CD4-positive, alpha-beta T cell treated with Interleukin-17A for 1 hour (primary cell): ENCODE measurements around the gene MDFI.

Experiments
- DNase-seq: peaks from one replicate; pipeline ENCODE4 v3.0.0-alpha.2; 2020

Gene MDFI

DNA sequence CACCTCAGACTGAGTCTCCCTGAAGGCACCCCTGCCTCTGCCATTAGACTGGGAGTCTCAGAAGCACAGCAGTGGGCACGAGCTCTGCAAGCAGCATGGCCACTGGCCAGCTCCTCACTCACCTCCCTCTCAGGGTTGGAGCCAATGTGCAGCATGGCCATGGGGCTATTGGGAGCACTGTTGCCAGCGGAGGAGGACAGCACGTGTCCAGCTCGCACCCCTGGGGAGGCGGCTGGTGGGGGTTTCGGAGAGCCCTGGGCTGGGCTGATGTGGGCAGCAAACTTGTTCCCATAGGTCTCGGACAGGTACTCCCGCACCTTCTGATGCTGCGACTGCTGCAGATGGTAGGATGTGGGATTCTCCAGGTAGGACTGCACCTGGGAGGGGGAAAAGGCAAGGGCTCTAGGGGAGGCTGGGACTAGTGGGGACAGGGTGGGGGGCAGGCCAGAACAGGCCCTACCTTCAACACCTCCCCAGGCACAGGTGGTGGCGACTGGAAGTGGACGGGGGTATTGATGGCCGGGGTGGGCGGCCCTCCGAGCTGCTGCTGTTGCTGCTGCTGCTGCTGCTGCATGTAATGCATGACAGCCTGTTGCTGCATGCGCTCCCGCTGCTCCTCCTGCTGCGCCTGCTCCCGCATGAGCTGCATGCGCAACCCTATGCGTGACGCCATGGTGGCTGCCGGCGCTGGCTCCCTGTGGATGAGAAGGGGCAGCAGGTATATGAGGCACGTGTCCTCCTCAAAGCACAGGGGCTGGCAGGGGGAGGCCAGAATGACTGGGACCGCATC, 52.5 kb downstream of the MDFI start:
- no peak for DNase-seq

DNA sequence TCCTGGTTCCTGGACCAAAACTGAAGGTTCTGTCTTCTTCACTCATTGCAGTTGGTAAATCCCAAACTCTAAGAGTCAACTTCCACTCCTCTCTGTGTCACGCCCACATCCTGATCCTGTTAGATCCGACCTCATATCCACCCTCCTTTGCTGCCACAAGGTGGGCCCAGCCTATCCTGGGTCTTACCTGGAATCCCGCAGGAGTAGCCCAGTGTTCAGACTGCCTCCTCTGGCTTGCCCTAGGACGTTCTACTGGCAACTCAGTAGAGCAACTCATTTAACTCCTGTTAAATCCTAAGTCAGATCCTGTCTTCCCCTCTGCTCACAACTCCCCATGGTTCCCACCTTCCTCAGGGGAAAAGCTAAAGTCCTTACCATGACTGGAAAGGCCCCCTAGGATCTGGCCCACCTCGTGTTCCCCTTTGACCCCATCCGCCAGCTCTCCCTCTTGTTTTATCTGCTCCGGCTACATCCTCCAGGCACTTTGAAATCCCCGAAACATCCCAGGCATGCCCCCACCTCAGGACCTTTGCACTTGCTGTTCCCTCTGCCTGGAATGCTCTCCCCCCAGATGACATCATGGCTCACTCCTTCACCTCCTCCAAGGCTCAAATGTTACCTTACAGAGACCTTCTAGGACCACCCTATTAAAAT, 53.3 kb downstream of the MDFI start:
- DNase-seq = no peak

DNA sequence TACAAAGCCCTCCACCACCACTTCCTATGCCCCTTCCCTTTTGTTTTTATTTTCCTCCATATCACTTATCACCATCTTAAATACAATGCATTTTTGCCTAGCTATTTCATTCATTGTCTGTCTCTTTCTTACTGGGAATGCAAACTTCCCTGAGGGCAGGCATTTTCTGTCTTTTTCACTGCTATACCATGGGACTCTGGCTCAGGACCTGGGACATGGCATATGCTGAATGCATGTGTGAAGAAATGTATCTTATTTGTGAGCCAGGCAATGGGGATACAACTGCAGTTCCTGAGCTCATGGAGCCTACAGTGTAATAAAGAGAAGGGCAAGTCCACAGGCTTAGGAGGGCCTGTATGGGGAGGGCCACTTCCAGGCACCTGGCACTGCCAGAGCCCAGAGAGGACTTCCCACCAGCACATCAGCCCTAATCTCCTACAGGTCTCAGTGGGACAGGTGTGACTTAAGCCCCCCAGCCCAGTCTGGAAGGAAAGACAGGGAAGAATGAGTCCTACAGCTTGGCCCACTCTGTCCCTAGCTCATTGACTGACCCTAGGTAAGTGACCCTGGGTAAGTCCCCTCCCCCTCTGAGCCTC, 53.9 kb downstream of the MDFI start:
- no peak for DNase-seq

DNA sequence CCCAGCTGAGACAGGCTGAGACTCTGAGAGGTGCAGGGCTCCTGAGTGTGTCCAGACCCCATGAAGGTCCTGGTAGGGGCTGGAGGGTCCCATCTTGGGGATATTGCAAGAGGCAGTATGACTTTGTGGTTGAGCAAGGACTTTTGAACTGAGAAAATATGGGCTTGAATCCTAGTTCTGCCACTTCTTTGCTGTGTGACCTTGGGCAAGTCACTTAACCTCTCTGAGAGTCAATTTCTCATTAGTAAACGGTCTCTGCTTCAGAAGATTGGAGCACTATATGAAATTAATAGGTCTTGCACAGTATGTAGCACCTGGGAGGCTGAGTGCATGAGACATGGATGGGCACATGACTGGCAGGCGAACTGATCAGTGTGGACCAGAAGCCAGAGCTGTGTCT, 54.5 kb downstream of the MDFI start:
- DNase-seq = no peak

DNA sequence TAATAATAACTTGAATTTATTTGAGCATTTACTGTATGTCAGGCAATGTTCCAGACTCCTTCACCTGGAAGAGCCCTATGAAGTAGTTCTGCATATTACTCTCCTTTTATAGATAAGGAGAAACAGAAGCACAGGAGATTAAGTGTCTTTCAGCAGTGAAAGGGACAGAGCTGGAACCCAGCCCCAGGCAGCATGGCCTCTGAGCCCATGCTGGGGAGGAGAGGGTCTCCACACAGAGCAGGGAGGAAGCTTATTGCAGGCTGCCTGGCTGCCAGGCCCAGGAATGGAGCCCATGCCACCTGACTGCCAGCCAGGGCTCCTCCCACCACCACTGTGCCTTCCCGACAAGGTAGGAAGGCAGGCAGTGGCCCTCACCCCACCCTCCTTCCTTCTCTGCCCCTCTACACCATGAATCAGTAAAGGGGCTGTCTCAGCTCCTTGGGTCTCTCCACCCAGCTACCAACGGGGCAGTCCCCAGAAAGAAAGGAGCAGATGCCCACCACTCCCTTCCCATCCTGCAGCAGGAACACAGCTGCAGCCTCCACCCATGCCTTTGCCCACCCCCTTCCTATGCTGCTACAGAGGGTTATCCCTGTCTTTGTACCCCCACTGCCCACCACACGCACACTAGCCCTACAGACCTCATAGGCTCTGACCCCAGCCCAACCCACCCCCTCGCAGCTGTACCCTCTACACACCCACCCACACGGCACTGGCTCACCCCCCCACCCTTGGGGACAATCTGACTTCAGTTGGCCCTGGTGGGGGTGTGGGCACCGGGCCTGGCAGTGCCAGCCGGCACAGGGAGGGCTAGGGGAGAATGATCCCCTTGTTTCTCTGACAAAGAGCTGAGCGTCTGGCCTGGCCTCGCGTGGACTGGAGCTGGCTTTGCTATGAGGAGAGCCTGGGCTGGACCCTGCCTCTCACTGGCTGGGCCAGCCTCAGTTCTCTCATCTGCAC, 55.3 kb downstream of the MDFI start:
- no peak for DNase-seq

DNA sequence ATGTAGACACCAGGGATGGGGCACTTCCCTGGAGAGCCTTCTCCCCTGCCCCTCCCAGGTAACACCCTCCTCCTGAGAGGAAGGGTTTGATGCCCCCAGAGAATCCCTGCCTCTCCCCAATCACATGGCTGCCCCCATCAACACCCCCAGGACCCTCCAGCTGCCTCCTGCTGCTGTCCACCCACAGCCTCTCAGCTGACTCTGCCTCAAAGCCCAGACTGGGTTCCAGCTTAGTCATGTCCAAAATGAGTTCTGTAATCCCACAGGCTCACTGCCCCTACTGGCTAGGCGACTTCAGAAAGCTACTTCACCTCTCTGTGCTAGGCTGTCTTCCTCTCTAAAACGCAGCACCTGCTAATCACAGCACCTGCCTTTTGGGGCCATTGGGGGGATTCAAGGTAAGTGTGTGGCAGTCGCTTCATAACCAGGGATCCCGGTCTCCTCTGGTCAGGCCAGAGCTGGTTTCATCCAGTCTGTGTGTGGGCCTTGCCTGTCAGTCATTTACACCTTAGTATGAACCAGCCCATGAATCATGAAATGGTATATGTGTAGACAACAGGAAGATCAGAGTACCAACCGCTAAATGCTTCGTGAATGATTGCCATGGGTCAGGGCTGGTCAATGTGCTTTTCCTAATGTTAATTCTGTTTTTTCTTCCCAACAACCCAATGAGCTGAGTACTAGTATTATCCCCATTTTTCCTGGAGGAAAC, 56.7 kb downstream of the MDFI start:
- DNase-seq = no peak

DNA sequence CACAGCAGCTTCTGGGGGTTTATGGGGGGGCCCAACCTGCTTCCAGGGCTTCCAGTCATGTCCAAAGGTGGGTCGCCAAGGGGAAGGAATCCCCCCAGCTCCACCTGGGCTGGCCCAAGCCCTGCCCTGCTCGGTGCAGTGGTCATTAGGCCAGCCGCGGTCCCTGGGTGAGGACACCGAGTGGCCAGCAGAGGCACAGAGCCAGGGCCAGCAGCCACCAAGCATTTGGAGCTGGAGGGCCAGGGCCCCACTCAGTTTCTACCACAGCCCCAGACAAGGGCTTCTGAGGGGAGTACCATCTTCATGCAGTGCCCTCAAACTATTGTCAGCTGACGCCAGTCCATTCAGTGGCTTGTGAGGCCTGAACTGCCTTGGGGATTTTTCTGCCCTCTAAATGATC, 57.6 kb downstream of the MDFI start:
- DNase-seq = no peak

DNA sequence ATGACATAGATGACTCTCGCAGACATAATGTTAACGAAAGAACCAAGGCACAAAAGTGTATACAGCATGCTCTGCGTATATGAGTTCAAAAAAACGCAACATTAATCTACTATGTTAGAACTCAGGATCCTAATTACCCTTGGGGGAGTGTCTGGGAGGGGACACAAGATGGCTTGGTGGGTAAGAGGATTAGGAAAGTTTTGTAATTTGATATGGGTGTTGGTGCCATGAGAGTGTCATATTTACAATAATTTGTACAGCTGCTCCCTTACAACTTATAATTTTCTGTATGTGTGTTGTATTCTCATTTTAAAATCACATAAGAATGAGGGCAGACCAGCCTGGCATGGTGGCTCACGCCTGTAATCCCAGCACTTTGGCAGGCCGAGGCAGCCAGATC, 58.5 kb downstream of the MDFI start:
- no peak for DNase-seq

DNA sequence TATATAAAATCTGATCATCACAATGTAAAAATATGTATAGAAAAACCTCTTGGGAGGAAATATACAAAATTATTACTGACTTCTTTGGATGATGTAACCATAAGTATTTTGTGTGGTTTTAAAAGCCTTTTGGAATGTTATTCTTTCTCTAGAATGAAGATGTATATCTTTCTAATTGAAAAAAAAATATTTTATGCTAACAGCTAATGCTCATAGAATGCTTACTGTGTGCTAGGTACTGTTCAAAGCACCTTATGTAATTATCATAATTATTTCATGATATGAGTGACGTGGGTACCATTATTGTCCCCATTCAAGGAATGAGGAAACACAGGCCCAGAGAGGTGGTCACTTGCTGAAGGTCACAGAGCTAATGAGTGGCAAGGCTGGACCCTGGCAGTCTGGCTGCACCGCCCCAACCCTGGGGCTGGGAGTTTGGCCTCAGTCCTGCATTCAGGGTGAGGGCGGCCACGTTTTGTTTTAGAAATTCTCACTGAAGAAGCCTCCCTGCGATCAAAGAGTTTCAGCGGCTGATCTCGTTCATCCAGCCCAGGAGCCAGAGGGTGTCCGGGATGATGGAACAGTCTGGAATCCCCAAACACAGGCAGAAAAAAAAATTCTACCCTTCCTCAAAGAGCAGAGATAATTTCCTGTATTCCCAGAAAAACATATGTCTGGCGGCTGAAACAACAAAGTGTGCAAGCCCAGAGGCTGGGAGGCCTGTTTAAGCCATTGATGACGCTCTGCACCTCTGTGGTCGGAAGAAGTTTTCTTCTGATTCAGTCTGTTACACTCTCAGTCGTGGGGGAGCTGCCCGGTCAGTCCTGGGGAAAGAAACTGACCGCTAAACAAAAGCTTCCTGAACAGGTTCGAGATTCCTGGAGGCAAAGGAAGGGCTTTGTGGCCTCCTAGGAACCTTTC, 59.9 kb downstream of the MDFI start:
- DNase-seq = no peak

DNA sequence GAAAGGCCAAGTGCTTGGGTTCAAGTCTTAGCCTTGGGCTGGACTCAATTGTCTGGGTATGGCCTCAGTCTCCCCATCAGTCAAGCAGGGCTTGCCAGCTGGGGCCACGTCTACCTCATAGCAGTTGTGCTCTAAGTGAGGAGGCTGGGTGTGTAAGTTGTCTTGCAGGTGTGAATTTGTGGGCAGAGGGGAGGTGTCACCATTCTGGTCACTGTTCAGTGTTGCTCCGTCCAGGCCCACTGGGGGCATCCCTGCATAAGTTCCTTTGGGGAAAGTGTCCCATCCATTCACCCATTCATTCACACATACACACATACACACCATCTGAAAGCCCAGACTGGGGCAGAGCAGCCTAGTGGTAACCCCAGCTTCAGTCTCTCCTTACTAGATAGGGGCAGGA, 60.8 kb downstream of the MDFI start:
- no peak for DNase-seq

DNA sequence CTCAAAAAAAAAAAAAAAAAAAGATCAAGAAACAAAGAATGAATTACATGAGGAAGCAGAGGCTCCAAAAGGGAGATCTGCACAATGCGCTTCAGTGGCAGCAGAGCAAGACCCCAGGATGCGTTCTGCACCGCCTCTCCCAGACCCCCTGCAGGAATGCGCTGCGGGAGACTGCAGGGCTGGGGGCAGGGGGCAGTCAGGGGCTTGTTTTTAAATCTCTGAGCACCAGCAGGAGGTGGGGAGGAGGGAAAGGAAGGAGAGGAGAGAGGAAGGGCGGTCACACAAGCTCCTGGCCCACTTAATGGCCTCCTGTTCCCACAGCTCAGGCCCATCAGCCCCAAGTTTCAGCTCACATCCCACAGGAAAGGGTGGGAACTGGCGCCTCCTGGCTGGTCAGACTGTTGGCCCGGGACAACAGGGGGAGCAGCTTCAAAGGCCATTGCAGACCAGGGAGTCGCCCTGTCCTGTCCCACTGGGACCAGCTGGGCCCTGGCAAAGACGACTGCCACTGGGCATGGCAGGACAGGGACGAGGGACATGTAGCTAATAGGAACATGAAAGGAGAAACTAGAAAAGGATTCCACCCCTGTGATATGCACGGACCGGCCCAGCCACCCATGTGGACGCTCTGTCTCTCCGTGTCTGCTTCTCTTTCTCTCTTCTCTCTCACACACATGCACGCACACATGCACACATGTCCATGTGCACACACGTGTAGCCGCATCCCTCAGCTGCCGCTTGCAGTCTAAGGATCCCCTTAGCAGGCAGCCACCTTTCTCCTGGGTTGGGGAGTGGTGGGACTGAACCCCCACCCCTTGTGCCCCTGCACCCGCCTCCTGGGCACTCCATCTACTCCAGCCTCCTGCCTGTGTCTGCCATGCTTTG, 62.4 kb downstream of the MDFI start:
- no peak for DNase-seq

DNA sequence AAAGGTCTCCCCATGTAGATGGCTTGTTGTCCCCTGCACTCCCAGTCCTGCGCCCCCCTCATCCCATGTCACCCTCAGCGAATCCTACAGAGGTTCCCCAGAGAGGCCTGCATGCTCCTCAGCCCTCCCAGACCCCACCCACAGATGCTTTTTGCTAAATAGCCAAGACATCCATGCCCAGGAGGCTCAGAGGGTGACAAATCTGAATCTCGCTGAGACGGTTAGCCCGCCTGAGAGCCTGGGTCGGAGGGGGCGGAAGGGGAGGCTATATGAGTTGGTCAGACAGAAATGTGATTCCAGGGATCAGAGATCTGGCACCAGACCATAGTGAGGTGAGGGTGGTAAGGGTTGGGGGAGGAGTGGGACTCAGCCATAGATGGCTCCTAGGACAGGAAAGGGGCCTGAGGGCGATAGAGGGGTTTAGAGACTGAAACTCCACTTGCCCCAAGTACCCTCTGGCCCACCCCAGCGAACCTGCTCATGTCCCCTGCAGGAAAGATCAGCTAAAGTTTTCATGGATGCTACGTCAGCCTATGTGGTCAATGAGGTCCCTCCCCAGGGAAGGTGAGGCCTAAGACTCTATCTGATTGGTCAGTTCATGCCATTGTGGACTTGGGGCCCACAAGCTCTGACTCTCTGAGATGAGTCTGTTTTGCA, 63.9 kb downstream of the MDFI start:
- no peak for DNase-seq

DNA sequence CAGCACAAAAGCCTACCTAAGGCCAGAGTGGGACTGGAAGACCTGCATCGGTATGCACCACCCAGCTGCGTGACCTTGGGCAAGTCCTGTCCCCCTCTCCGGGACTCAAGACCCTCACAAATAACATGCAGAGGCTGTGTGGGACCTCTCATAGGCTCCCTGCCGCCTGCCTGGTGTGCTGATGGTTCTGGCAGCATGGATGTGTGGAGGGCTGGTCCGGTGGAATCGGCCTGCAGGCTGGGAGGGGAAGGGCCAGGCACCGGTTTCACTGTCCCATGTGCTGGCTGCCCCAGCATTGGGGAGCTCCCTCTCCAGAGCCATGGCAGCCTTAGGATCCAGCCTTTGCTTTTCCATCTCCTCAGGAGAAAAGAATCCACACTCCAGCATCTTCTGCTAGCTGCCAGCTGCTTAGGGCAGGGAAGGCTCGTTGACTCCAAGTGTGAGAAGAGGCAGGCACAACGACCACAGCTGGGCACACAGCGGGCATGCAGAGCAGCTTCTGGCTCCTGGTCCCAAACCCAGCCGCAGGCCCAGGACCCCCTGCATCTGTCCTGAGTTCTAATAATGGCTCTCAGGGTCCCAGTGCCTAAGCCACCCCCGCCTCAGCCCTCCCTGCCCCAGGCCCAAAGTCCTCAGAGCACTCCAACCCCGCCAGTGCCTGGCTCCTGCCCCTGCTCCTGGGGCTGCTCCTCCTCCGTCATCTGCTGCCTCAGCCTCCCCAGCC, 64.7 kb downstream of the MDFI start:
- DNase-seq = no peak
